NCI-H510A (cell line): ENCODE data around the gene PCDHB14.
A peak's percentile ranks its signal among the peaks of the same experiment; 100 is the strongest.
"Not testable (repeated sequence)": the region's sequence is repeated elsewhere in the genome, so short reads cannot be mapped to it uniquely, and the experiment has no call there.

Experiments
- DNase-seq: peaks from one replicate; lab custom pipeline; 2025; lab: John Stamatoyannopoulos, UW

PCDHB14 gene

DNA sequence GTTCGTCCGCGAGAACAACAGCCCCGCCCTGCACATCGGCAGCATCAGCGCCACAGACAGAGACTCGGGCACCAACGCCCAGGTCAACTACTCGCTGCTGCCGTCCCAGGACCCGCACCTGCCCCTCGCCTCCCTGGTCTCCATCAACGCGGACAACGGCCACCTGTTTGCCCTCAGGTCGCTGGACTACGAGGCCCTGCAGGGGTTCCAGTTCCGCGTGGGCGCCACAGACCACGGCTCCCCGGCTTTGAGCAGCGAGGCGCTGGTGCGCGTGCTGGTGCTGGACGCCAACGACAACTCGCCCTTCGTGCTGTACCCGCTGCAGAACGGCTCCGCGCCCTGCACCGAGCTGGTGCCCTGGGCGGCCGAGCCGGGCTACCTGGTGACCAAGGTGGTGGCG is 12.9 kb upstream of the PCDHB14 start:
- DNase-seq: not testable (repeated sequence)

DNA sequence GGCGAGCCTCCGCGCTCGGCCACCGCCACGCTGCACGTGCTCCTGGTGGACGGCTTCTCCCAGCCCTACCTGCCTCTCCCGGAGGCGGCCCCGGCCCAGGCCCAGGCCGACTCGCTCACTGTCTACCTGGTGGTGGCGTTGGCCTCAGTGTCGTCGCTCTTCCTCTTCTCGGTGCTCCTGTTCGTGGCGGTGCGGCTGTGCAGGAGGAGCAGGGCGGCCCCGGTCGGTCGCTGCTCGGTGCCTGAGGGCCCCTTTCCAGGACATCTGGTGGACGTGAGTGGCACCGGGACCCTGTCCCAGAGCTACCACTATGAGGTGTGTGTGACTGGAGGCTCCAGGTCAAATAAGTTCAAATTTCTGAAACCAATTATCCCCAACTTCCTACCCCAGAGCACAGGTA is 12.3 kb upstream of the PCDHB14 start:
- not testable (repeated sequence) for DNase-seq

DNA sequence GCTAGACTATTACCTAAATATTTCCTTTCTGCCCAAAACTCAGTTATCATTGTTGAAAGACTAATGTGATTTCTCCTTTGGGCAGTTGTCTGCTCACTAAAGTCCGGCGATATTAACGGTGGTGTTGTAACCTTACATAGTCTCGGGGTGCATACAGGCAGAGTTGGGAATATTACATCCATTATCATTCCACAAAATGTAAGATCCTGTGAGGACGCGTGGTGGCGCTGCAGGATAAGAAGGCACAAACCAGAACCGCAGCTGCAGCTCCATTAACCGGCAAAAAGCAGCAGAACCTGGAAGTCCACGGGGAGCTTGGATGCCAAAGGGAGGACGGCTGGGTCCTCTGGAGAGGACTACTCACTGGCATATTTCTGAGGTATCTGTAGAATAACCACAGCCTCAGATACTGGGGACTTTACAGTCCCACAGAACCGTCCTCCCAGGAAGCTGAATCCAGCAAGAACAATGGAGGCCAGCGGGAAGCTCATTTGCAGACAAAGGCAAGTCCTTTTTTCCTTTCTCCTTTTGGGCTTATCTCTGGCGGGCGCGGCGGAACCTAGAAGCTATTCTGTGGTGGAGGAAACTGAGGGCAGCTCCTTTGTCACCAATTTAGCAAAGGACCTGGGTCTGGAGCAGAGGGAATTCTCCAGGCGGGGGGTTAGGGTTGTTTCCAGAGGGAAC is 9.3 kb upstream of the PCDHB14 start, which contains the start of gene PCDHB13:
Gene PCDHB13 (plus strand): TSS at position 264 of the 684 bp plus-strand sequence. CDS start 205 bp downstream, at position 469.
- DNase-seq: peak; percentile 20

DNA sequence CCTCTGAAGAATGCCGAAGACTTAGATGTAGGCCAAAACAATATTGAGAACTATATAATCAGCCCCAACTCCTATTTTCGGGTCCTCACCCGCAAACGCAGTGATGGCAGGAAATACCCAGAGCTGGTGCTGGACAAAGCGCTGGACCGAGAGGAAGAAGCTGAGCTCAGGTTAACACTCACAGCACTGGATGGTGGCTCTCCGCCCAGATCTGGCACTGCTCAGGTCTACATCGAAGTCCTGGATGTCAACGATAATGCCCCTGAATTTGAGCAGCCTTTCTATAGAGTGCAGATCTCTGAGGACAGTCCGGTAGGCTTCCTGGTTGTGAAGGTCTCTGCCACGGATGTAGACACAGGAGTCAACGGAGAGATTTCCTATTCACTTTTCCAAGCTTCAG is 8.6 kb upstream of the PCDHB14 start:
- DNase-seq: not testable (repeated sequence)

DNA sequence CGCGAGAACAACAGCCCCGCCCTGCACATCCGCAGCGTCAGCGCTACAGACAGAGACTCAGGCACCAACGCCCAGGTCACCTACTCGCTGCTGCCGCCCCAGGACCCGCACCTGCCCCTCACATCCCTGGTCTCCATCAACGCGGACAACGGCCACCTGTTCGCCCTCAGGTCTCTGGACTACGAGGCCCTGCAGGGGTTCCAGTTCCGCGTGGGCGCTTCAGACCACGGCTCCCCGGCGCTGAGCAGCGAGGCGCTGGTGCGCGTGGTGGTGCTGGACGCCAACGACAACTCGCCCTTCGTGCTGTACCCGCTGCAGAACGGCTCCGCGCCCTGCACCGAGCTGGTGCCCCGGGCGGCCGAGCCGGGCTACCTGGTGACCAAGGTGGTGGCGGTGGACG is 7.6 kb upstream of the PCDHB14 start:
- DNase-seq: not testable (repeated sequence)

DNA sequence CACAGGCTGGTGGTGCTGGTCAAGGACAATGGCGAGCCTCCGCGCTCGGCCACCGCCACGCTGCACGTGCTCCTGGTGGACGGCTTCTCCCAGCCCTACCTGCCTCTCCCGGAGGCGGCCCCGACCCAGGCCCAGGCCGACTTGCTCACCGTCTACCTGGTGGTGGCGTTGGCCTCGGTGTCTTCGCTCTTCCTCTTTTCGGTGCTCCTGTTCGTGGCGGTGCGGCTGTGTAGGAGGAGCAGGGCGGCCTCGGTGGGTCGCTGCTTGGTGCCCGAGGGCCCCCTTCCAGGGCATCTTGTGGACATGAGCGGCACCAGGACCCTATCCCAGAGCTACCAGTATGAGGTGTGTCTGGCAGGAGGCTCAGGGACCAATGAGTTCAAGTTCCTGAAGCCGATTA is 7.1 kb upstream of the PCDHB14 start:
- DNase-seq: not testable (repeated sequence)

DNA sequence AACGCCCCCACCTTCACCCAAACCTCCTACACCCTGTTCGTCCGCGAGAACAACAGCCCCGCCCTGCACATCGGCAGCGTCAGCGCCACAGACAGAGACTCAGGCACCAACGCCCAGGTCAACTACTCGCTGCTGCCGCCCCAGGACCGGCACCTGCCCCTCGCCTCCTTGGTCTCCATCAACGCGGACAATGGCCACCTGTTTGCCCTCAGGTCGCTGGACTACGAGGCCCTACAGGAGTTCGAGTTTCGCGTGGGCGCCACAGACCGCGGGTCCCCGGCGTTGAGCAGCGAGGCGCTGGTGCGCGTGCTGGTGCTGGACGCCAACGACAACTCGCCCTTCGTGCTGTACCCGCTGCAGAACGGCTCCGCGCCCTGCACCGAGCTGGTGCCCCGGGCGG is 1.7 kb downstream of the PCDHB14 start:
- DNase-seq: not testable (repeated sequence)

DNA sequence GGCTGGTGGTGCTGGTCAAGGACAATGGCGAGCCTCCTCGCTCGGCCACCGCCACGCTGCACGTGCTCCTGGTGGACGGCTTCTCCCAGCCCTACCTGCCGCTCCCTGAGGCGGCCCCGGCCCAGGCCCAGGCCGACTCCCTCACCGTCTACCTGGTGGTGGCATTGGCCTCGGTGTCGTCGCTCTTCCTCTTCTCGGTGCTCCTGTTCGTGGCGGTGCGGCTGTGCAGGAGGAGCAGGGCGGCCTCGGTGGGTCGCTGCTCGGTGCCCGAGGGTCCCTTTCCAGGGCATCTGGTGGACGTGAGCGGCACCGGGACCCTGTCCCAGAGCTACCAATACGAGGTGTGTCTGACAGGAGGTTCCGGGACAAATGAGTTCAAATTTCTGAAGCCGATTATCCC is 2.3 kb downstream of the PCDHB14 start:
- DNase-seq: not testable (repeated sequence)

DNA sequence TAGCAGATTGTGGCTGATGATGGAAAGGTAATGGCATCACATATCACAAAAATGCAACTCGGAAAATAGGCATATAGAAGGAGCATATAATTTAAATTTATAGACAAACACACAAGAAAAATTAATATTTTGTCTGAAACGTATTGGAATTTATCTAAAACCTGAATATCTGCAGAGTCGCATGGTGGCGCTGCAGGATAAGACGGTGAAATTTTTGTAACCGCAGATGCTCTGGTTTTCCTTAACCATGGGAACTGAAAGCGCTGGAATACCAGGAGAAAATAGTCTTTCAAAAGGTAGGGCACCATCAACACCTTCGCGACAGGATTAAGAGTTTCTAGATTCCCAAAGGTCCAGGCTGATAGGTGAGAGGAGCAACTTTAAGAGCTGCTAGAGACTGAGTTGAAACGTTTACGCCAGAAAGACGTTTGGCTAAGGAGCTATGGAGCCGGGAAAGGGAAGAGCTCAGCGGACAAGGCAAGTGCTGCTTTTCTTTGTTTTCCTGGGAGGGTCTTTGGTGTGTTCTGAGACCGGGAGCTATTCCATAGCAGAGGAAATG is 11.0 kb downstream of the PCDHB14 start:
- DNase-seq: no peak

DNA sequence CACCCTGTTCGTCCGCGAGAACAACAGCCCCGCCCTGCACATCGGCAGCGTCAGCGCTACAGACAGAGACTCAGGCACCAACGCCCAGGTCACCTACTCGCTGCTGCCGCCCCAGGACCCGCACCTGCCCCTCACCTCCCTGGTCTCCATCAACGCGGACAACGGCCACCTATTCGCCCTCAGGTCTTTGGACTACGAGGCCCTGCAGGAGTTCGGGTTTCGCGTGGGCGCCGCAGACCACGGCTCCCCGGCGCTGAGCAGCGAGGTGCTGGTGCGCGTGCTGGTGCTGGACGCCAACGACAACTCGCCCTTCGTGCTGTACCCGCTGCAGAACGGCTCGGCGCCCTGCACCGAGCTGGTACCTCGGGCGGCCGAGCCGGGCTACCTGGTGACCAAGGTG is 12.8 kb downstream of the PCDHB14 start:
- DNase-seq: not testable (repeated sequence)

DNA sequence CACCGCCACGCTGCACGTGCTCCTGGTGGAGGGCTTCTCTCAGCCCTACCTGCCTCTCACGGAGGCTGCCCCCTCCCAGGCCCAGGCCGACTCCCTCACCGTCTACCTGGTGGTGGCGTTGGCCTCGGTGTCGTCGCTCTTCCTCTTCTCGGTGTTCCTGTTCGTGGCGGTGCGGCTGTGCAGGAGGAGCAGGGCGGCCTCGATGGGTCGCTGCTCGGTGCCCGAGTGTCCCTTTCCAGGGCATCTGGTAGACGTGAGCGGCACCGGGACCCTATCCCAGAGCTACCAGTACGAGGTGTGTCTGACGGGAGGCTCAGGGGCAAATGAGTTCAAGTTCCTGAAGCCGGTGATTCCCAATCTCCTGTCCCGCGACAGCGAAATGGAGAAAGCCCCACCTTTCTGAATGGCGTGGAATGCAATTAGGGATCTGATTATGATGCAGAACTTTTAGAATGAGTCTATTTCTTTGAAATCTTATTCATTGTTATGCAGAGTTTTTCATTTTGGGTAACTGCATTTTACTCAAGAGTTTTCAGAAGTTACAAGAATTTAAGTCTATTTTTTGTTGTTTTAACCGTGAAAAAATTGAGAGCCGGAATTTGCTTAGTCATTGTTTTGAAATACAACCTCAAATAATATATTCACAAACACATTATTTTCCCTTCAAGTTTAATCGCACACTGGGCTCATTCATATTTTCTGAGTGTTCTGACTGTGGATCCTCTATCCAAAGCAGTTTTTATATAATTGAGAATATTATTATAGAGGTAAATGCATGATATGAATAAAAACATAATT is 13.6 kb downstream of the PCDHB14 start:
- no peak for DNase-seq

DNA sequence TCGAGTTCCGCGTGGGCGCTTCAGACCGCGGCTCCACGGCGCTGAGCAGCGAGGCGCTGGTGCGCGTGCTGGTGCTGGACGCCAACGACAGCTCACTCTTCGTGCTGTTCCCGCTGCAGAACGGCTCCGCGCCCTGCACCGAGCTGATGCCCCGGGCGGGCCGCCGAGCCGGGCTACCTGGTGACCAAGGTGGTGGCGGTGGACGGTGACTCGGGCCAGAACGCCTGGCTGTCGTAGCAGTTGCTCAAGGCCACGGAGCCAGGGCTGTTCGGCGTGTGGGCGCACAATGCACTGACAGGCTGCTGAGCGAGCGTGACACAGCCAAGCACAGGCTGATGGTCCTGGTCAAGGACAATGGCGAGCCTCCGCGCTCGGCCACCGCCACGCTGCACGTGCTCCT is 18.4 kb downstream of the PCDHB14 start:
- DNase-seq: no peak

DNA sequence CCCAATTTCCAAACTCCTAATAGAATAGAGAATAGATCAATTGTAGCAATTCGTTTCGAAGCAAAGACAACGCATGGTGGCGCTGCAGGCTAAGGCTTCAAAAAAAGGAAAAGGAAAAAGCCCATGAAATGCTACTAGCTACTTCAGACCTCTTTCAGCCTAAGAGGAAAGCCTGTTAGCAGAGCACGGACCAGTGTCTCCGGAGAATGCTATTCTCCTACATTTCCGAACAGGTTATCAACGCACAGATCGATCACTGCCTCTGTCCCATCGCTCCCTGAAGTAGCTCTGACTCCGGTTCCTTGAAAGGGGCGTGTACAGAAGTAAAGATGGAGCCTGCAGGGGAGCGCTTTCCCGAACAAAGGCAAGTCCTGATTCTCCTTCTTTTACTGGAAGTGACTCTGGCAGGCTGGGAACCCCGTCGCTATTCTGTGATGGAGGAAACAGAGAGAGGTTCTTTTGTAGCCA is 22.1 kb downstream of the PCDHB14 start, which contains the start of gene PCDHB15:
Gene PCDHB15 (plus strand): TSS at position 146 of the 468 bp plus-strand sequence. CDS start 184 bp downstream, at position 330.
- no peak for DNase-seq

DNA sequence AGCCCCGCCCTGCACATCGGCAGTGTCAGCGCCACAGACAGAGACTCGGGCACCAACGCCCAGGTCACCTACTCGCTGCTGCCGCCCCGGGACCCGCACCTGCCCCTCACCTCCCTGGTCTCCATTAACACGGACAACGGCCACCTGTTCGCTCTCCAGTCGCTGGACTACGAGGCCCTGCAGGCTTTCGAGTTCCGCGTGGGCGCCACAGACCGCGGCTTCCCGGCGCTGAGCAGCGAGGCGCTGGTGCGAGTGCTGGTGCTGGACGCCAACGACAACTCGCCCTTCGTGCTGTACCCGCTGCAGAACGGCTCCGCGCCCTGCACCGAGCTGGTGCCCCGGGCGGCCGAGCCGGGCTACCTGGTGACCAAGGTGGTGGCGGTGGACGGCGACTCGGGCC is 23.8 kb downstream of the PCDHB14 start:
- not testable (repeated sequence) for DNase-seq

DNA sequence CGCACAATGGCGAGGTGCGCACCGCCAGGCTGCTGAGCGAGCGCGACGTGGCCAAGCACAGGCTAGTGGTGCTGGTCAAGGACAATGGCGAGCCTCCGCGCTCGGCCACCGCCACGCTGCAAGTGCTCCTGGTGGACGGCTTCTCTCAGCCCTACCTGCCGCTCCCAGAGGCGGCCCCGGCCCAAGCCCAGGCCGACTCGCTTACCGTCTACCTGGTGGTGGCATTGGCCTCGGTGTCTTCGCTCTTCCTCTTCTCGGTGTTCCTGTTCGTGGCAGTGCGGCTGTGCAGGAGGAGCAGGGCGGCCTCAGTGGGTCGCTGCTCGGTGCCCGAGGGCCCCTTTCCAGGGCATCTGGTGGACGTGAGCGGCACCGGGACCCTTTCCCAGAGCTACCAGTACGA is 24.3 kb downstream of the PCDHB14 start:
- DNase-seq: not testable (repeated sequence)

DNA sequence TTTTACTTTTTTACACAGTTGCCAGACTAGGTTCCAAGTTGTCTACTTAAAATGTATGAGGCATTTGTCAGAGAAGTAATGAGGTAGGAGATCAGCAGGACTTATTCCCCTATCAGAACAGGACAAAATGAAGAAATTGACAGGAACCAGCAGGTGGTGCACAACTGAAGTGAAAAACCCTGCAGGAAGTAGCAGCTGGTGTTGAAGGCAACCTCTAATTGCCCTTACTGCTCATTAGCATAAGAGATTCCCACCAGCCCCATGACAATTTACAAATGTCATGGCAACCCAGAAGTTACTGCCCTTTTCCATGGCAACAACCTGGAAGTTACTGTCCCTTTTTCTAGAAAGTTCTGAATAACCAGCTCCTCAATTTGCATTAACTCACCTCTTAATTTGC is 27.4 kb downstream of the PCDHB14 start:
- no peak for DNase-seq

DNA sequence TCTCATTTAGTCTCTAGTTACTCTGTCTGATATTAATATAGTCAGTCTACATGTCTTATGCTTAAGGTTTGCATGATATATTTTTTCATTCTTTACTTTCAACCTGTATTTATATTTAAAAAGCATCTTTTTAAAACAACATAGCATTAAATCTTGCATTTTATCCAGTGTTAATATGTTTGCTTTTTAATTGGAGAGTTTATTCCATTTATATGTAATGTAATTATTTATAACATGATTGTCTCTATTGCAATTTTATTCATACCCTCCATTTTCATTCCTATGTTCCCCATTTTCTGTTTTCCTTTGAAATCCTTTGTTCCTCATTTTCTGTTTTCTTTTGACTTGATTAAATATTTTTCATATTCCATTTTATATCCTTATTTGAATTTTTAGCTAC is 35.3 kb downstream of the PCDHB14 start:
- DNase-seq: no peak

DNA sequence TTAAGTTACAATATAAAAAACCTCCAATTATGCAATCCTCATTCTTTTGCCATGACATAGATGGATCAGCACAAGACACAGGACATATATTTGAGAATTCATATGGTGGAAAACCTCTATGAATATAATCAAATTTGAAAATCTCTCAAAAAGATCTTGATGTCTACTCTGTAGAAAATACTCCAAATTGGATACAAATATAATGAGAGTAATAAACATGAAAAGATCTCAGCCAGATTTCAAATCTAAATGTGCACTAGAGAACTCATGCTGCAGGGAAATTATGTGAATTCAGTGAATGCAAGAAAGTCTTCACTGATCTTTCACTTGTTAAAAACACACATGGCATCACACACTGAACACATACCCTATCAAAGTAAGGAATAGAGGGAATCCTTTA is 35.8 kb downstream of the PCDHB14 start:
- DNase-seq: no peak

DNA sequence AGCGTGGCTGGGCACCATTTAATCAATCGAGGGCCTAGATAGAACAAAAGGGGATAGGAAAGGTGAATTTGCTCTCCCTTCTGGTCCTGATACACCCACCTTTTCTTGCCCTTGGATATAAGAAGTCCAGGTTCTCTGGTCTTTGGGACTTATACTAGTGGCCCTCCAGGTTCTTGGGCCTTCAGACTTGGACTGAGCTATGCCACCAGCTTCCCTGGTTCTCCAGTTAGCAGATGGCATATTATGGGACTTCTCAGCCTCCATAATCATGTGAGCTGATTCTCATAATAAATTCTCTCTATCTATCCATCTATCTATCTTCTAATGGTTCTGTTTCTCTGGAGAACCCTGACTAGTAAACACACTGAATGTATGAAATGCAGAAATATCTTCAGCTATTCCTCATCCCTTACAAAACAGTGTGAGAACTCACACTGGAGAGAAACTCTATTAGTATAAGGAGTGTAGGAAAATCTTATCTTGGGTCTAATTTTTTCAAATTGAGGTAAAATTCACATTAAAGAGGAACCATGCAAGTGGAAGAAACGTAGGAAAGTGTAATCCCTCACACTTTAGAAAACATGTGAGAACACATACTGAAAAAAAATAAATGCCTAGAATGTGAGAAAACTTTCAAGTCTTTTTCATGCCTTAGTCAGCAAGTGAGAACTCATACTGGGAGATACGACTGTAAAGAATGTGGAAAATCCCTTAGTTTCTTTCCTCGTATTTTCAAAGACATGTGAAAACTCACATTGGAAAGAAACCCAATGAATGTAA is 37.5 kb downstream of the PCDHB14 start:
- no peak for DNase-seq

DNA sequence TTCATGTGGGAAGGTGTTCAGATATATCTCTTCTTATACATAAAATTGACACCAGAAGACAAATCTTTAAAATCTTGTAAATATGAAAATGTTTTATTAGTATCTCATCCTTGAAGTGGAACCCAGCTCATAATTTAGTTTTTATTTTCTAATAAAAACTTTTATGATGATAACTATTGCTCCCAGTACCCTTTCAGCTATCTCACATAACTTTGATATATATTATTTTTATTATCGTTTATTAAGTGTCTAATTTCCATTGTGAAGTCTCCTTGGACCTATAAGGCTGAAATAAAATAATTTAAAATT is 38.0 kb downstream of the PCDHB14 start:
- no peak for DNase-seq

DNA sequence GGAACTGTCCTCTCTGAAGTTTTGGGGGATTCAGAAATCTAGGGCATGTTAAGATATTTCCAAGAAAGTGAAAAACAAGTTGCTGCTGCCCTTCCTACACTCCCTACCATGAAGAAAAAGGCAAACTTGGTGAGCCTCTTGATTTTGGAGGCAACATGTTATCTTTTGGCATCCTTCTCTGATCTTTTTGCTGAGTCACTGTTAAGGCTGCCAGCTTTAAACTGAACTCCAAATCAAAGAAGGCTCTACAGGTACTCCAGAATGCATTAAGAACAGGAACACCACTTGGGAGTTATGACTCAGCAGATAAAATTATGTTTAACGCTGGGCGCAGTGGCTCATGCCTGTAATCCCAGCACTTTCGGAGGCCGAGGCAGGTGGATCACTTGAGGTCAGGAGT is 46.1 kb downstream of the PCDHB14 start:
- DNase-seq: no peak

DNA sequence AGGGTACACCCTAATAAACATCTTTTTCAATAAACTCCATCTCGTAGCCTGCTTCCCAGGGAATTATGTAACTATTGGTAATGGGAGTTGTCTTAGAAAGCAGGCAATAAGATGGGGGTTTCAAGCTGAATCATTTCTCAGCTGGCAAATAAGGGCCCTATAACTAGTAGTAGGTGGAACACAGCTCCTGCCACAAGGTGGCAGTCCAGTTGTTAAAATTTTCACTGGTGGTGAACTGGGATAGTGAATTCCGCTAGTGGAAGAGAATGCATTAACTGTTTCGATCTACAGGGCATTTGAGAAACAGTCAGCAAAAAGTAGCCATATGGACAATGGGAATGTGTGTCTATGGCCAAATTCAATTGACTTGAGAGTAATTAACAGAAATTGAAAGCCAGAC is 49.8 kb downstream of the PCDHB14 start:
- DNase-seq: no peak
